NK-92 (cell line): ENCODE data around the gene OR2B2.
A peak's percentile ranks its signal among the peaks of the same experiment; 100 is the strongest.

Source experiments
- DNase-seq: peaks from one replicate; lab custom pipeline; 2025; ENCODE audit not compliant: unreplicated experiment; lab: John Stamatoyannopoulos, UW

Gene OR2B2

GRCh38 chr6:27867945-27868300 is 44.3 kb downstream of the OR2B2 start:
- no peak for DNase-seq

DNA sequence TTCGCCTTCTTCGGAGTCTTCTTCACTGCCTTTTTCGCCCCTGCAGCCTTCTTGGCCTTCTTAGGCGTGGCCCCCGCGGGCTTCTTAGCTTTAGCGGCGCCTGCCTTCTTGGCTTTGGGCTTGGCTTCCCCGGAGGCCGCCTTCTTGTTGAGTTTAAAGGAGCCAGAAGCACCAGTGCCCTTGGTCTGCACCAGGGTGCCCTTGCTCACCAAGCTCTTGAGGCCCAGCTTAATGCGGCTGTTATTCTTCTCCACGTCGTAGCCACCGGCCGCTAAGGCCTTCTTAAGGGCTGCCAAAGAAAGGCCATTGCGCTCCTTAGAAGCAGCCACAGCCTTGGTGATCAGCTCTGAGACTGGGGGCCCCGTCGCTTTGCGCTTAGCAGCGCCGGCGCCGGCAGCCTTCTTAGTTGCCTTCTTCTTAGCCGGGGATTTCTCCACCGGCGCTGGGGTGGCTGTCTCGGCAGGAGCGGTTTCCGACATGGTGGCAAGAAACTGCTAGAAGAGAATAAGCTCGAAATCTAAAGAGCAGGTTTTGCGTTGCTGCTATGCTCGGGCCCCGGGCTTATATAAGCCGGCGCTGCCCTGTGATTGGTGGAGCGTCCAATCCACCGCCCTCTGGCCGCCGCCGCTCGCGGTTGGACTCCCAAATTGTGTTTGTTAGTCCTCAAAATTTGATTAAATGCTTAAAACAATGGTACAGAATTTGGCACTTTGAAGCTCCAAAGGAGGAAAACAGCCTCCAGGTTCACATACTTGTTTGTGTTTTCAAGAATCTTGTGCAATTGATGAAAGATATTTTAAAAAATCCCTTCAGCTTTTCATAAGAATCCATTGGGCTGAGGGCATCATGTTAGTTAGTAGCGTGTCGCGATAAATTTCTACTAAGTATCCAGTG is 44.9 kb downstream of the OR2B2 start:
- DNase-seq: peak; percentile 10

DNA sequence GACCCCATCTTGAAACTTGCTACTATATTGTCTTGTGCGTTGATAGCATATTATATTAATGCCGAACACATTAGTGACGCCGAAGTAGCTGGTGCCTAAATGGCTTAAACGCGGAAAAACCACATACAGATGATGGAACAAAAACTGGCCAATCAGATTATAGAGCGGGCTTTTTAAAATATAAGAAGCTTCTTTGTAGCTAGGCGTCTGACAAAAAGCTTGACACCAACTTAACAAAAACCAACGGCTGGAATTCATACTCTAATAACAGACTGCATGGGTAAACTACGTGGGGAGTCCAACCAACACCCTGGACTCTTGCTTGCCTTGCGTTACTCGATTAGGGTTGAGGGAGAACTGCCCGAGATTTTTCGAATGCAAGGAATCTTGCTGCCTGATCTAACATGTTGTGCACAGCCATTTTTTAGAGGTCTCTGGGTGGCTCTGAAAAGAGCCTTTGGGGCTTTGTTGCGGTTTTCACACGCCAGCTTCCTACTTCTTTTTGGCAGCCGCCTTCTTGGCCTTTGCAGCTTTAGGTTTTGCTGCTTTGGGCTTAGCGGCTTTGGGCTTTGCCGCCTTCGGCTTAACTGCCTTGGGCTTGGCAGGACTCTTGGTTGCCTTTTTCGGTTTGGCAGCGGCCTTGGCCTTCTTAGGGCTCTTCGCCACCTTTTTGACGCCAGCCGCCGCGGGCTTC is 45.7 kb downstream of the OR2B2 start:
- no peak for DNase-seq

DNA sequence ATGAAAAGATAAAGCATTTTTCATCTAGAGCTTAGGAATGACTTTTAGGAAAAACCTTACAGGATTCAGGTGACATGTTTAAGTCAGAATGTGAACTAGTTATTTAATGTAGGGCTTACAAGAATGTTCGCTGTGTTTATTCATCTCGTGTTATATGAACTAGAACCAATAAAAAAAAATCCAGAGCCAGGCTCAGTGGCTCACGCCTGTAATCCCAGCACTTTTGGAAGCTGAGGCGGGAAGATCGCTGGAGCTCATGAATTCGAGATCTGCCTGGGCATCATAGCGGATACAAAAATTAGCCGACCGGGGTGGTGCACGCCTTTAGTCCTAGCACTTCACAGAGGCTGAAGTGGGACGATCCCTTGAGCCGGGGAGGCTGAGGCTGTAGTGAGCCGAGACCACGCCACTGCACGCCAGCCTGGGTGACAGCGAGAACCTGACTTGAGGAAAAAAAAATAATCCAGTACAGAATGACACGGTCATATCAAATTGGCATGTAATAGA is 46.3 kb downstream of the OR2B2 start:
- DNase-seq: no peak

GRCh38 chr6:27864906-27865849 is 47.0 kb downstream of the OR2B2 start:
- no peak for DNase-seq

GRCh38 chr6:27863962-27864905 is 48.0 kb downstream of the OR2B2 start:
- DNase-seq: no peak

DNA sequence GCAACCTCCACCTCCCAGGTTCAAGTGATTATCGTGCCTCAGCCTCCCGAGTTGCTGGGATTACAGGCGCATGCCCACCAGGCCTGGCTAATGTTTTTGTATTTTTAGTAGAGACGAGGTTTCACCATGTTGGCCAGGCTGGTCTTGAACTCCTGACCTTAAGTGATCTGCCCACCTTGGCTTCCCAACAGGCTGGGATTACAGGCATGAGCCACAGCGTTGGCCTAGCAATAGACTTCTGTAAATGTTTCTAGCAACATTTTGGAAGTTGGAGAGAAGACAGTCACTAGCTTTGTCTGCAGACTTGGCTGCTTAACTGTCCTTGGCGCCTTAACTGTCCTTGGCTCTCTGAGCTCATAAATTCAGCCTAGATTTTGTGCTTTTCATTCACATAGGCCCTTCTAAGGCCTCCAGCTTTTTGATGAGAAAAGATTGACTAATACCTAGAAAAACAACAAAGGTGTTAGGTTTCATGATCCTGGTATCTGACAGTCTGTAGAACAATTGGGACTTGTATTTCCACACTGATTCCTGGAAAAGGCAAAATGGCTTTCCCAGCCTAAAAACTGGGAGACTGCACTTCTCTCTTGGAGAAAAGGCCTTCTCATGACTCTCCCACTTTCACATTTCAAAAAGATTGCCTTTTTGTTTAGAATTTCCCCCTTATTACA is 49.7 kb downstream of the OR2B2 start:
- DNase-seq: no peak

GRCh38 chr6:27861861-27862260 is 50.3 kb downstream of the OR2B2 start:
- DNase-seq: no peak

DNA sequence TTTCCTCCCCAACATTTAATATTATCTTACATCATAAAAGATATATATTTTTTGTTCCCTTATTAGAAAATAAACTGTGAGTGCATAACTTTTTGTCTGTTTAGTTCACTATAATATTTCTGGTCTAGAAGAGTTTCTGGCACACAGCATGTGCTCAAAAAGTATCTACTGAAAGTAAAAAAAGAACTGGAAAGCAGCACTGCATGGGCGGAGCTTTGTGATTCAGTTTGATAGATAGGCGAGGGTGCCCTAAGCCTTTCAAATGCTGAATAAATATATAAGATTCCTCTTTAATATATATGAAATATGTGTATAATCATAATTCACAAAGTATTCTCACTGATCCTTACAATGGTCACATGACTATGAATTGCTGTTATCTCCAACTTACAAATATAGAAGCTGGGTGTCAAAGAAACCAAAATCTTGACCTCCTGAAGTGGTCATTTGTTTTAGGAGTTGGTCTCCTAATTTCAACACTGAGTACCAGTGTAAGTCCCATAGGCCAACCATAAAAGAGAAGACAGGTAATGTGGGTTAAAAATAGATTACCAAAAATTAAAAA is 50.8 kb downstream of the OR2B2 start:
- DNase-seq: no peak
